Neural progenitor cell (in vitro differentiated cells): ENCODE results near the gene STK38L. TPM values are rescaled to one million over a fixed set of nuclear protein-coding genes. Genes with fewer than 3 reads are reported as not detected.

Experiments
- DNase-seq: peaks from one replicate; pipeline ENCODE4 v3.0.0-alpha.2; 2016; ENCODE audit warnings: low spot score
- H2AFZ ChIP-seq: fragments of 200-600 bp; sonication (generic); replicated peaks from 2 replicates; pipeline ENCODE4 v1.6.1; 2016; ENCODE audit warnings: antibody characterized with exemption
- H3F3A ChIP-seq: fragments of 200-600 bp; sonication (generic); 2 replicates; pipeline ENCODE4 v1.6.1; 2016; ENCODE audit warnings: antibody characterized with exemption, low read depth
- H3K27ac ChIP-seq: fragments of 200-600 bp; sonication (generic); 2 replicates; pipeline ENCODE4 v1.5.1; 2016; ENCODE audit warnings: mild to moderate bottlenecking
- H3K27me3 ChIP-seq: fragments of 200-600 bp; sonication (generic); 2 replicates; pipeline ENCODE4 v1.6.1; 2016; ENCODE audit warnings: mild to moderate bottlenecking, moderate library complexity
- H3K36me3 ChIP-seq: fragments of 200-600 bp; sonication (generic); 2 replicates; pipeline ENCODE4 v1.5.1; 2016
- H3K4me1 ChIP-seq: fragments of 200-600 bp; sonication (generic); 2 replicates; pipeline ENCODE4 v1.6.1; 2016; ENCODE audit warnings: mixed run types
- H3K4me2 ChIP-seq: fragments of 200-600 bp; sonication (generic); 2 replicates; pipeline ENCODE4 v1.6.1; 2016
- H3K4me3 ChIP-seq: fragments of 200-600 bp; sonication (generic); 2 replicates; pipeline ENCODE4 v1.5.1; 2016
- H3K79me2 ChIP-seq: fragments of 200-600 bp; sonication (generic); 2 replicates; pipeline ENCODE4 v1.6.1; 2016; ENCODE audit warnings: low read depth
- H3K9ac ChIP-seq: fragments of 200-600 bp; sonication (generic); 2 replicates; pipeline ENCODE4 v1.6.1; 2016
- H3K9me3 ChIP-seq: fragments of 200-600 bp; sonication (generic); 2 replicates; pipeline ENCODE4 v1.5.1; 2016; ENCODE audit warnings: low read depth
- H4K20me1 ChIP-seq: fragments of 200-600 bp; sonication (generic); 2 replicates; pipeline ENCODE4 v1.6.1; 2016; ENCODE audit warnings: low read depth
- H3K27ac Mint-ChIP-seq: 3 replicates; pipeline ENCODE4 v1.8.0; 2021; ENCODE audit warnings: mixed read lengths
- H3K27me3 Mint-ChIP-seq: 2 replicates; pipeline ENCODE4 v1.8.0; 2022; ENCODE audit warnings: low read depth, mild to moderate bottlenecking, inconsistent platforms, moderate library complexity, mixed read lengths; ENCODE audit not compliant: insufficient read depth
- H3K36me3 Mint-ChIP-seq: 3 replicates; pipeline ENCODE4 v1.8.0; 2021; ENCODE audit warnings: mixed read lengths
- H3K4me1 Mint-ChIP-seq: 3 replicates; pipeline ENCODE4 v1.8.0; 2021; ENCODE audit warnings: mixed read lengths
- H3K4me3 Mint-ChIP-seq: 3 replicates; pipeline ENCODE4 v1.8.0; 2021; ENCODE audit warnings: mild to moderate bottlenecking, moderate library complexity, mixed read lengths
- H3K9me3 Mint-ChIP-seq: 3 replicates; pipeline ENCODE4 v1.8.0; 2020; ENCODE audit warnings: mixed read lengths
- EZH2 ChIP-seq: fragments of 200-600 bp; sonication (generic); IDR thresholded peaks from 2 replicates; pipeline ENCODE4 v1.6.1; 2017; ENCODE audit warnings: antibody characterized with exemption, mild to moderate bottlenecking, moderate library complexity
- EZH2phosphoT487 ChIP-seq: fragments of 200-600 bp; sonication (generic); IDR thresholded peaks from 2 replicates; pipeline ENCODE4 v1.6.1; 2017; ENCODE audit warnings: antibody characterized with exemption
- total RNA-seq: library from RNA; depleted of rRNA; stranded (reverse); fragments of >200 nt; gene quantifications from 2 replicates; pipeline ENCODE4 v1.2.3, GENCODE V29; 2015; ENCODE audit warnings: low replicate concordance
- TF ChIP-seq, protein P1 (sequence below): fragments of 200-600 bp; sonication (generic); IDR thresholded peaks from 2 replicates; pipeline ENCODE4 v1.5.1; 2017; ENCODE audit warnings: antibody characterized with exemption, mild to moderate bottlenecking

Gene STK38L
- total RNA-seq, 1 donor from 2014 or later: 62.6 TPM

DNA sequence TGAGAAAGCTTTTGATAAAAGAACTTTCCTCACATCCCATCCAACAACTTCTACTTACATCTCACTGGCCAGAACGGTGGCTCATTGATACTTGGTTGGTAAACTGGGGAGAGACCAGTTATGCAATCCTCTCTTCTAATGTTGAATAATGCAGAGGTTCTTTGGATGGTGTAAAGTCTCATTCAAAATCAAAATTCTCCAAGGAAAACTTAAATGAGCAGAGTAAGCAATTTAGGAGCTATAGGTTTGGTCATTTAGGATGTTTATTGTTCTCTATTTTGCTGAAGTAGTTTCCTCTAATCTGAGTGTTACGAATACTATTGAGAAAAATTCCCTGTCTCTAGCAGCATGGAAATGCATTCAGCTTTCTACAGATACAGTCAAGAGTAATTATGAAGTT is 26.5 kb upstream of the STK38L start:
- Histone ChIP-seq H3K4me2 (no peak overlapping the region), H3K4me1 (no peaks in the 10 kb centered on the region), H3K79me2 (no peaks in the 10 kb centered on the region), H4K20me1 (no peaks in the 10 kb centered on the region), H3K27me3 (no peaks in the 10 kb centered on the region), H3K9me3 (no peaks in the 10 kb centered on the region), H3K36me3 (no peaks in the 10 kb centered on the region), H2AFZ (no peak overlapping the region), H3K9ac (no peak overlapping the region), H3F3A (no peaks in the 10 kb centered on the region), H3K27ac (no peak overlapping the region), H3K4me3 (no peak overlapping the region)
- H3K4me3 Mint-ChIP-seq: no peak overlapping the region
- DNase-seq: no peak
- no peaks in the 10 kb centered on the region for H3K4me1 Mint-ChIP-seq
- TF ChIP-seq, protein P1, sequence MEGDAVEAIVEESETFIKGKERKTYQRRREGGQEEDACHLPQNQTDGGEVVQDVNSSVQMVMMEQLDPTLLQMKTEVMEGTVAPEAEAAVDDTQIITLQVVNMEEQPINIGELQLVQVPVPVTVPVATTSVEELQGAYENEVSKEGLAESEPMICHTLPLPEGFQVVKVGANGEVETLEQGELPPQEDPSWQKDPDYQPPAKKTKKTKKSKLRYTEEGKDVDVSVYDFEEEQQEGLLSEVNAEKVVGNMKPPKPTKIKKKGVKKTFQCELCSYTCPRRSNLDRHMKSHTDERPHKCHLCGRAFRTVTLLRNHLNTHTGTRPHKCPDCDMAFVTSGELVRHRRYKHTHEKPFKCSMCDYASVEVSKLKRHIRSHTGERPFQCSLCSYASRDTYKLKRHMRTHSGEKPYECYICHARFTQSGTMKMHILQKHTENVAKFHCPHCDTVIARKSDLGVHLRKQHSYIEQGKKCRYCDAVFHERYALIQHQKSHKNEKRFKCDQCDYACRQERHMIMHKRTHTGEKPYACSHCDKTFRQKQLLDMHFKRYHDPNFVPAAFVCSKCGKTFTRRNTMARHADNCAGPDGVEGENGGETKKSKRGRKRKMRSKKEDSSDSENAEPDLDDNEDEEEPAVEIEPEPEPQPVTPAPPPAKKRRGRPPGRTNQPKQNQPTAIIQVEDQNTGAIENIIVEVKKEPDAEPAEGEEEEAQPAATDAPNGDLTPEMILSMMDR: no peak
- TF ChIP-seq EZH2 (no peak), EZH2phosphoT487 (no peak)
- peaks cover 2% of the 10 kb centered on the region for H3K27me3 Mint-ChIP-seq
- H3K9me3 Mint-ChIP-seq: no peaks in the 10 kb centered on the region
- H3K36me3 Mint-ChIP-seq: no peaks in the 10 kb centered on the region
- H3K27ac Mint-ChIP-seq: no peak overlapping the region

DNA sequence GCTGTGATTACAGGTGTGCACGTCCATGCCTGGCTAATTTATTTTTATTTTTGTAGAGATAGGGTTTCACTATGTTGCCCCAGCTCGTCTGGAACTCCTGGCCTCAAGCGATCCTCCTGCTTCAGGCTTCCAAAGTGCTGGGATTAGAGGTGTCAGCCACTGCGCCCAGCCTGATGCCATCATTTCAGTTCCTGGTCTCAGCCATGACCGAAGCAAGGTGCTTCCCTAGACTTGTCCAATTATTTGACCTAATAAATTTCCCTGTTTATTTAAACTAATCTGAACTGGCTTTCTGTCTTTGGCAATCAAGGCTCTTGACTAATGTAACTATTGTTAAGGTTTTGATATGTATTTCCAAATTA is 24.4 kb upstream of the STK38L start:
- Histone ChIP-seq H3K79me2 (no peaks in the 10 kb centered on the region), H3K4me3 (no peak overlapping the region), H3K4me2 (no peak overlapping the region), H3F3A (no peaks in the 10 kb centered on the region), H3K9ac (no peak overlapping the region), H3K9me3 (no peaks in the 10 kb centered on the region), H4K20me1 (no peaks in the 10 kb centered on the region), H3K4me1 (no peaks in the 10 kb centered on the region), H3K27ac (no peak overlapping the region), H2AFZ (no peak overlapping the region), H3K27me3 (no peaks in the 10 kb centered on the region), H3K36me3 (no peaks in the 10 kb centered on the region)
- Mint-ChIP-seq H3K4me1 (no peaks in the 10 kb centered on the region), H3K27me3 (no peaks in the 10 kb centered on the region), H3K4me3 (no peak overlapping the region), H3K9me3 (peaks cover 4% of the 10 kb centered on the region), H3K36me3 (no peaks in the 10 kb centered on the region), H3K27ac (no peak overlapping the region)
- TF ChIP-seq EZH2phosphoT487: no peak
- TF ChIP-seq, protein P1: no peak
- no peak for TF ChIP-seq EZH2
- no peak for DNase-seq

DNA sequence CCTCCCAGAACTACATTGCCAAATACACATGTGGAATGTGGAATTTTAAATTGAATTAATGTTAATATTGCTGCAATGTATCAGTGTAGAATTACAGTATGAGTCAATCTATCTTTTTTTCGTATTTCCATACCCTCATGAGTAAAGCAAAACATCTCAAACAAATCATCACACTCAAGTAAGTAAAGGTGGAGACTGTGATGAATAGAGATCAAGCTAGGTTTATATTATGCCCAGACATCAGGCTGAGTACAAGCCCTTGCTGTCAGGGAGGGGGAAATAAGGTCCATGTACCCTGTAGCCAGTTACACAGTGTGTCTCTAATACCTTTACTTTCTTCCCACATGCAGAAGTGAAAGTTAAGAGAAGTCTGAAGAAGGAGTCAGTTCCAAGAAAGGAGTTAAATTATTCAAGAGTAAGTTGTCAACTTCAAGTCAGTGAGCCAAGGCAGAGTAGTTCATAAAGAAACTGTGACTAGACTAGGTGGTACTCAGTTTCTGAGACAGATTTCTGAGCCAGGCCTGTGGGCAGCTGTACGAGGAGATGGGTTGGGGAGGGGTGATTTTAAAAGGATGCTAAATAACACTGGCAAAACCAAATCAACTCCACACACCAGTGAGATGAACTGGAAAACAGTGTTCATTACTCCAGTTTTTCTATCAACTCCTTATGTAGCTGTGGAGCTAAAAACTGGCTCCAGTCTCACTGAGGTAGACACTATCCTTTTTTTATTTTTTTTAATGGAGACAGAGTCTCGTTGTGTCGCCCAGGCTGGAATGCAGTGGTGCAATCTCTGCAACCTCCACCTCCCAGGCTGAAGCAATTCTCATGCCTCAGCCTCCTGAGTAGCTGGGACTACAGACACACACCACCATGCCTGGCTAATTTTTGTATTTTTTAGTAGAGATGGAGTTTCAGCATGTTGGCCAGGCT is 23.8 kb upstream of the STK38L start:
- Histone ChIP-seq H3K27me3 (no peaks in the 10 kb centered on the region), H3K9ac (no peak overlapping the region), H3F3A (no peaks in the 10 kb centered on the region), H3K4me1 (no peaks in the 10 kb centered on the region), H3K79me2 (no peaks in the 10 kb centered on the region), H3K36me3 (no peaks in the 10 kb centered on the region), H2AFZ (no peak overlapping the region), H4K20me1 (no peaks in the 10 kb centered on the region), H3K27ac (no peak overlapping the region), H3K4me3 (no peak overlapping the region), H3K4me2 (no peak overlapping the region), H3K9me3 (no peaks in the 10 kb centered on the region)
- Mint-ChIP-seq H3K4me3 (no peak overlapping the region), H3K36me3 (no peaks in the 10 kb centered on the region), H3K27me3 (no peaks in the 10 kb centered on the region), H3K27ac (no peak overlapping the region), H3K9me3 (peaks cover 4% of the 10 kb centered on the region), H3K4me1 (no peaks in the 10 kb centered on the region)
- TF ChIP-seq EZH2: no peak
- TF ChIP-seq, protein P1: no peak
- TF ChIP-seq EZH2phosphoT487: no peak
- DNase-seq: no peak
